ENCODE data around the gene RAB33A. TPM values are rescaled to one million over a fixed set of nuclear protein-coding genes. Genes with fewer than 3 reads are reported as not detected.

RAB33A gene
- total and polyA plus RNA-seq, 2 donors (not counting 3 experiments of a cell fraction or from before 2014, with no cell fraction given): 0.91 to 1.6 TPM

- DNase-seq (ENCODE audit: low read depth, low spot score) (no peak), FAIRE-seq (no peak)
- ChIA-PET POLR2A (no interaction called here), CTCF (no interaction called here)
- no peaks in the 10 kb centered on the region for H3K9me3 ChIP-seq (replicated peaks; ENCODE audit: control insufficient read depth, insufficient read depth, low read length)
- no peak for TF ChIP-seq POLR2AphosphoS5 (IDR thresholded peaks at IDR 0.05; ENCODE audit: insufficient read depth, low read depth, low read length)
- TF ChIP-seq POLR2A (IDR thresholded peaks at IDR 0.05; ENCODE audit: low read depth, low read length): no peak
- TF ChIP-seq MYC (IDR thresholded peaks at IDR 0.05; ENCODE audit: low read depth, low read length): no peak
- no peak for TF ChIP-seq EZH2 (IDR thresholded peaks at IDR 0.05; ENCODE audit: borderline replicate concordance, low read depth, low read length, severe bottlenecking)
- TF ChIP-seq CTCF (IDR thresholded peaks at IDR 0.05; ENCODE audit: extremely low read depth in 1 of 2, insufficient read depth in 1 of 2, low read depth in 1 of 2, low read length in 2 of 2): no peak
- TF ChIP-seq MAX (IDR thresholded peaks at IDR 0.05; ENCODE audit: insufficient read depth, insufficient read length): no peak
- TF ChIP-seq GATA2 (IDR thresholded peaks at IDR 0.05; ENCODE audit: insufficient read depth, insufficient read length, low read depth, low read length): no peak
- no peak for TF ChIP-seq FOS (IDR thresholded peaks at IDR 0.05; ENCODE audit: borderline replicate concordance, insufficient read depth, low read length)
- no peak for TF ChIP-seq JUN (IDR thresholded peaks at IDR 0.05; ENCODE audit: borderline replicate concordance, insufficient read depth, insufficient read length, low read depth)
- no peak overlapping the region for H3K9ac ChIP-seq (replicated peaks; ENCODE audit: extremely low read depth, insufficient read depth, low read length)
- H3K79me2 ChIP-seq (ENCODE audit: control insufficient read depth, insufficient read depth, low read length): no peaks in the 10 kb centered on the region
- BruUV-seq (replicated peaks): no TSS peak
- dilution Hi-C loops (cut with MboI; ENCODE audit: extremely low pct_ligation_motif_present, low sequenced_read_pairs) (no loop called here), intact Hi-C loops (cut with micrococcal nuclease) (no loop called here)
- H4K20me1 ChIP-seq (replicated peaks; ENCODE audit: control insufficient read depth, extremely low read depth, insufficient read depth, low read length): no peaks in the 10 kb centered on the region
- no peak overlapping the region for H2AFZ ChIP-seq (ENCODE audit: low read depth, low read length)
- no peak overlapping the region for H3K4me3 ChIP-seq (replicated peaks in 1 of 3; ENCODE audit: insufficient read depth in 1 of 3, low read depth in 1 of 3, low read length in 3 of 3)
- H3K36me3 ChIP-seq (ENCODE audit: control insufficient read depth in 2 of 2, extremely low read depth in 1 of 2, insufficient read depth in 2 of 2, low read length in 2 of 2): no peaks in the 10 kb centered on the region
- H3K4me2 ChIP-seq (ENCODE audit: insufficient read depth, low read length): no peak overlapping the region
- no peak overlapping the region for H3K27ac ChIP-seq (ENCODE audit: insufficient read depth, low read depth, low read length)
- no peaks in the 10 kb centered on the region for H3K27me3 ChIP-seq (ENCODE audit: control insufficient read depth in 2 of 2, insufficient read depth in 2 of 2, low read length in 2 of 2)
- no peaks in the 10 kb centered on the region for H3K4me1 ChIP-seq (ENCODE audit: control insufficient read depth, extremely low read depth, insufficient read depth, low read length)
- H3K9me1 ChIP-seq (replicated peaks; ENCODE audit: control insufficient read depth, extremely low read depth, insufficient read depth, low read length): no peaks in the 10 kb centered on the region
Observed at GRCh38 chrX:130224810-130225209, 53.0 kb downstream of the RAB33A start.
